Keratinocyte (primary cell): ENCODE data around the gene SLC16A7. TPM values are rescaled to one million over a fixed set of nuclear protein-coding genes. Genes with fewer than 3 reads are reported as not detected.

Source experiments
- DNase-seq: peaks from one replicate; pipeline ENCODE4 v3.0.0-alpha.2; 2011; ENCODE audit warnings: low read depth, missing footprints, low spot score
- FAIRE-seq: peaks from 2 replicates; lab custom pipeline; 2011; peaks lifted over from hg19 to GRCh38; lab: Jason Lieb, UNC
- H2AFZ ChIP-seq: 2 replicates; pipeline ENCODE4 v1.6.0; 2012; ENCODE audit warnings: low read length, control low read depth, inconsistent platforms; ENCODE audit not compliant: control insufficient read depth
- H3K27ac ChIP-seq: 2 replicates; pipeline ENCODE4 v1.5.1; 2011; ENCODE audit warnings: low read length; ENCODE audit not compliant: control insufficient read depth, insufficient read depth
- H3K27me3 ChIP-seq: 3 replicates; pipeline ENCODE4 v1.6.0; 2011; ENCODE audit warnings: low read length; ENCODE audit not compliant: control insufficient read depth, insufficient read depth; ENCODE audit errors: extremely low read depth
- H3K36me3 ChIP-seq, 2 experiments: 2 replicates in 1 of 2; 3 replicates in 1 of 2; pipeline ENCODE4 v1.5.1; 2011; ENCODE audit warnings: low read length in 2 of 2, mild to moderate bottlenecking in 1 of 2; ENCODE audit not compliant: control insufficient read depth in 2 of 2, insufficient read depth in 2 of 2; ENCODE audit errors: extremely low read depth in 1 of 2
- H3K4me1 ChIP-seq: 3 replicates; pipeline ENCODE4 v1.5.1; 2011; ENCODE audit warnings: low read length; ENCODE audit not compliant: control insufficient read depth, insufficient read depth; ENCODE audit errors: extremely low read depth
- H3K4me2 ChIP-seq: 3 replicates; pipeline ENCODE4 v1.6.0; 2011; ENCODE audit warnings: low read depth, low read length; ENCODE audit not compliant: control insufficient read depth, insufficient read depth; ENCODE audit errors: extremely low read depth
- H3K4me3 ChIP-seq, 3 experiments: fragments of 200-600 bp in 1 of 3; sonication (generic) in 1 of 3; 2 replicates in 2 of 3; 3 replicates in 1 of 3; pipeline ENCODE4 v1.5.1; 2011 to 2016; ENCODE audit warnings: low read length in 3 of 3, mild to moderate bottlenecking in 3 of 3, control low read depth in 2 of 3, inconsistent platforms in 1 of 3, low read depth in 1 of 3, mixed read lengths in 1 of 3, mixed run types in 1 of 3, moderate library complexity in 1 of 3; ENCODE audit not compliant: control insufficient read depth in 2 of 3, insufficient read depth in 2 of 3; ENCODE audit errors: extremely low read depth in 1 of 3
- H3K79me2 ChIP-seq: 2 replicates; pipeline ENCODE4 v1.6.0; 2012; ENCODE audit warnings: low read length; ENCODE audit not compliant: control insufficient read depth, insufficient read depth
- H3K9ac ChIP-seq: 3 replicates; pipeline ENCODE4 v1.6.0; 2011; ENCODE audit warnings: low read length; ENCODE audit not compliant: control insufficient read depth, insufficient read depth; ENCODE audit errors: extremely low read depth
- H3K9me1 ChIP-seq: 3 replicates; pipeline ENCODE4 v1.6.0; 2011; ENCODE audit warnings: low read length; ENCODE audit not compliant: control insufficient read depth, insufficient read depth; ENCODE audit errors: extremely low read depth
- H3K9me3 ChIP-seq: 2 replicates; pipeline ENCODE4 v1.5.1; 2012; ENCODE audit warnings: low read depth, low read length; ENCODE audit not compliant: control insufficient read depth
- H4K20me1 ChIP-seq: 3 replicates; pipeline ENCODE4 v1.6.0; 2011; ENCODE audit warnings: low read length; ENCODE audit not compliant: control insufficient read depth, insufficient read depth; ENCODE audit errors: extremely low read depth
- EZH2 ChIP-seq: IDR thresholded peaks from one replicate; pipeline ENCODE4 v1.6.1; 2012; ENCODE audit warnings: inconsistent platforms, mild to moderate bottlenecking, low read length, moderate library complexity
- dilution Hi-C: fragments of 300-500 bp; cut with MboI; formaldehyde crosslinking; loops from one replicate; pipeline ENCODE4 v1.7.0; 2020; ENCODE audit warnings: low sequenced_read_pairs; ENCODE audit not compliant: extremely low pct_ligation_motif_present
- polyA plus RNA-seq, 5 experiments: library from polyadenylated mRNA; depleted of rRNA in 3 of 5; stranded (reverse) in 3 of 5; stranded (forward) in 1 of 5; unstranded in 1 of 5; fragments of >200 nt; gene quantifications; 1 replicate in 1 of 5; 2 replicates in 3 of 5; 3 replicates in 1 of 5; pipeline versions ENCODE4 v1.2.1 to v1.2.3, GENCODE V29; 2011 to 2012; ENCODE audit warnings: missing spikeins in 2 of 5, low read depth in 1 of 5, low replicate concordance in 1 of 5
- TF ChIP-seq, protein P1 (sequence below), 3 experiments: IDR thresholded peaks in 1 of 3; conservative IDR thresholded peaks in 1 of 3; optimal IDR thresholded peaks in 1 of 3; 2 replicates in 2 of 3; 3 replicates in 1 of 3; pipeline versions ENCODE3 to v1.5.1; 2011; ENCODE audit warnings: low read length in 3 of 3, mild to moderate bottlenecking in 3 of 3, moderate library complexity in 2 of 3, control low read depth in 1 of 3, inconsistent platforms in 1 of 3; ENCODE audit not compliant: insufficient read depth in 2 of 3; ENCODE audit errors: extremely low read depth in 1 of 3

SLC16A7 gene
- polyA plus RNA-seq, 1 donor (not counting 4 experiments of a cell fraction or from before 2014, with no cell fraction given): 0.87 TPM

DNA sequence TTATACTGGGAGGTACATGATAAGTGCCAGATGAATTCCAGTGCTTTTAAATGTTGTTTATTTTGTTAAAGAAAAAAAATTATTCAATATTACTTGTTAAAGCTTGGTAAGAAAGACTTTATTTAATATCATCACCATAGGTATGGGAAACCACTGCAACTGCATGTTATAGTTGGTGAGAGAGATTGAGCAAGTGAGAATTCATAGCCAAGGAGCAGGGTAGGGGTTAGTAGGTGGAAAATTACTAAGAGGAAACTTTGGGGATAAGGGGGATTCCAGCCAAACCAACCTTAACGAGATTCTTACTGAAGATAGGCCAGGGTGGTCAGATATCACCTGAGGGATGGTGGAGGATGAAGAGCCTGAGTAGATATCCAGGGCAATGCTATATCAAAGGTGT lies 38.4 kb downstream of the SLC16A7 start:
- no peak overlapping the region for H3K27ac ChIP-seq
- no peaks in the 10 kb centered on the region for H3K9me1 ChIP-seq
- no peak overlapping the region for H2AFZ ChIP-seq
- no peaks in the 10 kb centered on the region for H3K79me2 ChIP-seq
- no peaks in the 10 kb centered on the region for H4K20me1 ChIP-seq
- dilution Hi-C loops: no loop called here
- no peaks in the 10 kb centered on the region for H3K4me1 ChIP-seq
- DNase-seq (no peak), FAIRE-seq (no peak)
- H3K36me3 ChIP-seq: no peaks in the 10 kb centered on the region
- H3K4me3 ChIP-seq: no peak overlapping the region
- TF ChIP-seq EZH2: no peak
- TF ChIP-seq, protein P1, sequence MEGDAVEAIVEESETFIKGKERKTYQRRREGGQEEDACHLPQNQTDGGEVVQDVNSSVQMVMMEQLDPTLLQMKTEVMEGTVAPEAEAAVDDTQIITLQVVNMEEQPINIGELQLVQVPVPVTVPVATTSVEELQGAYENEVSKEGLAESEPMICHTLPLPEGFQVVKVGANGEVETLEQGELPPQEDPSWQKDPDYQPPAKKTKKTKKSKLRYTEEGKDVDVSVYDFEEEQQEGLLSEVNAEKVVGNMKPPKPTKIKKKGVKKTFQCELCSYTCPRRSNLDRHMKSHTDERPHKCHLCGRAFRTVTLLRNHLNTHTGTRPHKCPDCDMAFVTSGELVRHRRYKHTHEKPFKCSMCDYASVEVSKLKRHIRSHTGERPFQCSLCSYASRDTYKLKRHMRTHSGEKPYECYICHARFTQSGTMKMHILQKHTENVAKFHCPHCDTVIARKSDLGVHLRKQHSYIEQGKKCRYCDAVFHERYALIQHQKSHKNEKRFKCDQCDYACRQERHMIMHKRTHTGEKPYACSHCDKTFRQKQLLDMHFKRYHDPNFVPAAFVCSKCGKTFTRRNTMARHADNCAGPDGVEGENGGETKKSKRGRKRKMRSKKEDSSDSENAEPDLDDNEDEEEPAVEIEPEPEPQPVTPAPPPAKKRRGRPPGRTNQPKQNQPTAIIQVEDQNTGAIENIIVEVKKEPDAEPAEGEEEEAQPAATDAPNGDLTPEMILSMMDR (optimal IDR thresholded peaks at IDR 0.05 in 1 of 3, IDR thresholded peaks at IDR 0.05 in 1 of 3, conservative IDR thresholded peaks at IDR 0.05 in 1 of 3; ENCODE audit: extremely low read depth in 1 of 3, insufficient read depth in 2 of 3, low read length in 3 of 3): no peak
- H3K27me3 ChIP-seq: no peaks in the 10 kb centered on the region
- no peaks in the 10 kb centered on the region for H3K9me3 ChIP-seq
- no peak overlapping the region for H3K4me2 ChIP-seq
- H3K9ac ChIP-seq: no peak overlapping the region

DNA sequence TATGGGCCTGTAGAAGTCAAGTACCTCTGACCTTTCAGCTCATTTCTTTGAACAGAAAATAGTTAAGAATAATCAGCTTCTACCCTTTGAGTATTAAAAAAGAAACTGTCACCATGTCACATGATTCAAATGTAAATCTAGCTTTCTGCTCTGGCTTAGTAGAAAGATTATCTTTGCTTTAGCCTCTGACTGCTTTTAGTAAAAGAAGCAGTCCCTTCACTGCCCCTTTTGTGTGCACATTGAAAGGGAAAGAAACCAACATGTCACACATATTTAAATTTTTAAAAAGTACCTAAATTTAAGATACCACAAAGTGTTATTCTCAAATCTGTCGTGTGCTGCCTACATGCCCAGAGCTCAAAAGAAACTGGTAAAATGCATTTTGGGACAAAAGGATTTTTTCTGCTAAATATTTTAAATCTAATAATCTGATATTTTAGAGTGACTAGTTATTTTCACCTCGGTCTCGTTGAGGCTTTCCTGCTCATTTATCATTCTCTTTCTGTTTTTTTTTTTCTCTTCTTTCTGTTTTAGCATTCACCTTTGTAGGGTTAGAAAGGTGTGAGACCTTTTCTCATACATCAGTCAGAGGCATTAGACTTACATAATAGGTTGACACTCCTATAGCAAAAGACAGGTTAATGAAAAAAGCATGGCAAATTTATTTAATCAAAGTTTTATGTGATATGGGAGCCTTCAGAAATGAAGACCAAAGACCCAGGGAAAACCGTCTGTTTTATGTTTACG lies 41.3 kb downstream of the SLC16A7 start:
- H3K27me3 ChIP-seq: no peaks in the 10 kb centered on the region
- no peaks in the 10 kb centered on the region for H4K20me1 ChIP-seq
- H3K79me2 ChIP-seq: no peaks in the 10 kb centered on the region
- H3K36me3 ChIP-seq: no peaks in the 10 kb centered on the region
- H3K9ac ChIP-seq: no peak overlapping the region
- no peak for TF ChIP-seq EZH2
- TF ChIP-seq, protein P1 (optimal IDR thresholded peaks at IDR 0.05 in 1 of 3, IDR thresholded peaks at IDR 0.05 in 1 of 3, conservative IDR thresholded peaks at IDR 0.05 in 1 of 3; ENCODE audit: extremely low read depth in 1 of 3, insufficient read depth in 2 of 3, low read length in 3 of 3): no peak
- no peak overlapping the region for H3K27ac ChIP-seq
- no peak overlapping the region for H2AFZ ChIP-seq
- no peaks in the 10 kb centered on the region for H3K9me1 ChIP-seq
- DNase-seq: no peak
- H3K4me3 ChIP-seq: no peak overlapping the region
- FAIRE-seq: no peak
- no peaks in the 10 kb centered on the region for H3K9me3 ChIP-seq
- H3K4me1 ChIP-seq: no peaks in the 10 kb centered on the region
- dilution Hi-C loops: no loop called here
- no peak overlapping the region for H3K4me2 ChIP-seq
